K562 (cell line): Measurements from ENCODE around the gene ATP8B4. TPM values are rescaled to one million over a fixed set of nuclear protein-coding genes. Genes with fewer than 3 reads are reported as not detected.

Experiments used
- EHMT2 ChIP-seq: fragments of 450-650 bp; IDR thresholded peaks from 2 replicates; pipeline ENCODE4 v1.6.1; 2018; ENCODE audit warnings: antibody characterized with exemption
- ETV1 ChIP-seq: fragments of 450-650 bp; conservative IDR thresholded peaks from 2 replicates; pipeline ENCODE4 v1.6.1; 2016; ENCODE audit warnings: missing genetic modification characterization, control low read depth, low read depth, missing compliant biosample characterization
- HDAC6 ChIP-seq: IDR thresholded peaks from 2 replicates; pipeline ENCODE4 v1.6.1; 2012; ENCODE audit warnings: low read depth, mild to moderate bottlenecking, control low read depth, inconsistent platforms, low read length, moderate library complexity
- JUN ChIP-seq, 2 experiments: sonication (generic) in 1 of 2; formaldehyde crosslinking in 1 of 2; IDR thresholded peaks; 2 replicates each; pipeline versions ENCODE4 v1.6.1 to v1.8.0; 2012 to 2022; ENCODE audit warnings: borderline replicate concordance in 2 of 2, mild to moderate bottlenecking in 2 of 2, improper control_type of control experiment in 1 of 2, low read depth in 1 of 2, low read length in 1 of 2, missing genetic modification reagents in 1 of 2
- KLF16 ChIP-seq: IDR thresholded peaks from 2 replicates; pipeline ENCODE4 v1.6.1; 2016; ENCODE audit warnings: antibody characterized with exemption
- MAFG ChIP-seq: fragments of 450-650 bp; conservative IDR thresholded peaks from 2 replicates; pipeline ENCODE4 v1.6.1; 2016; ENCODE audit warnings: missing genetic modification characterization, missing compliant biosample characterization
- NEUROD1 ChIP-seq: fragments of 150-350 bp; IDR thresholded peaks from 2 replicates; pipeline ENCODE4 v1.6.1; 2014; ENCODE audit warnings: borderline replicate concordance, low read length, low read depth; ENCODE audit not compliant: partially characterized antibody
- NR2C2 ChIP-seq, 2 experiments: fragments of 200-800 bp in 1 of 2; sonication (Bioruptor generic) in 1 of 2; sonication (generic) in 1 of 2; formaldehyde crosslinking in 1 of 2; IDR thresholded peaks; 2 replicates each; pipeline versions ENCODE4 v1.6.1 to v1.8.0; 2016 to 2022; ENCODE audit warnings: mild to moderate bottlenecking in 1 of 2, missing compliant biosample characterization in 1 of 2, missing genetic modification characterization in 1 of 2, missing genetic modification reagents in 1 of 2
- RFX5 ChIP-seq: IDR thresholded peaks from 2 replicates; pipeline ENCODE4 v1.6.1; 2011; ENCODE audit warnings: low read depth, mild to moderate bottlenecking, improper control_type of control experiment, low read length
- ZC3H11A ChIP-seq: IDR thresholded peaks from 2 replicates; pipeline ENCODE4 v1.6.1; 2012; ENCODE audit warnings: low read depth, low read length, improper control_type of control experiment
- ZEB2 ChIP-seq: fragments of 450-650 bp; IDR thresholded peaks from 2 replicates; pipeline ENCODE4 v1.6.1; 2016
- ZNF324 ChIP-seq: fragments of 250-450 bp; sonication (Bioruptor Pico); IDR thresholded peaks from 2 replicates; pipeline ENCODE4 v1.4.0; 2020; ENCODE audit warnings: mild to moderate bottlenecking
- ZNF766 ChIP-seq: fragments of 200-800 bp; sonication (Bioruptor generic); conservative IDR thresholded peaks from 2 replicates; pipeline ENCODE4 v1.6.1; 2016; ENCODE audit warnings: missing genetic modification characterization, missing compliant biosample characterization
- polyA plus RNA-seq, 8 experiments: library from polyadenylated mRNA; depleted of rRNA in 4 of 8; stranded (reverse) in 5 of 8; unstranded in 3 of 8; fragments of >200 nt; fragmentation: Nextera tagmentation in 2 of 8; fragmentation: Illumina TruSeq in 1 of 8; extraction: Ambion mirVana in 2 of 8; extraction: Trizol in 1 of 8; gene quantifications; 2 replicates each; pipeline versions ENCODE4 v1.2.1 to v1.2.3, GENCODE V29; 2011 to 2014; ENCODE audit warnings: inconsistent platforms in 1 of 8, missing spikeins in 1 of 8
- total RNA-seq, 7 experiments: library from RNA; depleted of rRNA in 6 of 7; stranded (reverse); fragments of >200 nt in 6 of 7; fragmentation: Illumina TruSeq in 2 of 7; extraction: Trizol in 2 of 7; gene quantifications; 2 replicates each; pipeline versions ENCODE4 v1.2.1 to v1.2.3, GENCODE V29; 2011 to 2021; ENCODE audit warnings: low replicate concordance in 1 of 7
- TF ChIP-seq, protein P1 (sequence below): fragments of 250-450 bp; sonication (Bioruptor Pico); IDR thresholded peaks from 2 replicates; pipeline ENCODE4 v1.5.0; 2020; ENCODE audit warnings: mild to moderate bottlenecking, borderline replicate concordance
- TF ChIP-seq, protein P2 (sequence below): fragments of 250-450 bp; sonication (Bioruptor Pico); IDR thresholded peaks from 2 replicates; pipeline ENCODE4 v1.8.0; 2022; ENCODE audit warnings: moderate library complexity, mild to moderate bottlenecking, inconsistent platforms
- TF ChIP-seq, protein P3 (sequence below): IDR thresholded peaks from 2 replicates; pipeline ENCODE4 v1.6.1; 2011; ENCODE audit warnings: borderline replicate concordance, low read depth, mild to moderate bottlenecking, moderate library complexity, low read length; ENCODE audit not compliant: insufficient read depth, poor library complexity, severe bottlenecking
- TF ChIP-seq, protein P4 (sequence below), 2 experiments: fragments of 150-350 bp in 1 of 2; IDR thresholded peaks; 2 replicates each; pipeline ENCODE4 v1.6.1; 2012 to 2016; ENCODE audit warnings: low read depth in 2 of 2, low read length in 2 of 2, mild to moderate bottlenecking in 1 of 2, moderate library complexity in 1 of 2

The ATP8B4 gene
- total and polyA plus RNA-seq, 9 of the 15 experiments (the other 6 are each of a cell fraction or from before 2014, with no cell fraction given), result 0.14 to 2.5 (median 0.44) TPM

DNA sequence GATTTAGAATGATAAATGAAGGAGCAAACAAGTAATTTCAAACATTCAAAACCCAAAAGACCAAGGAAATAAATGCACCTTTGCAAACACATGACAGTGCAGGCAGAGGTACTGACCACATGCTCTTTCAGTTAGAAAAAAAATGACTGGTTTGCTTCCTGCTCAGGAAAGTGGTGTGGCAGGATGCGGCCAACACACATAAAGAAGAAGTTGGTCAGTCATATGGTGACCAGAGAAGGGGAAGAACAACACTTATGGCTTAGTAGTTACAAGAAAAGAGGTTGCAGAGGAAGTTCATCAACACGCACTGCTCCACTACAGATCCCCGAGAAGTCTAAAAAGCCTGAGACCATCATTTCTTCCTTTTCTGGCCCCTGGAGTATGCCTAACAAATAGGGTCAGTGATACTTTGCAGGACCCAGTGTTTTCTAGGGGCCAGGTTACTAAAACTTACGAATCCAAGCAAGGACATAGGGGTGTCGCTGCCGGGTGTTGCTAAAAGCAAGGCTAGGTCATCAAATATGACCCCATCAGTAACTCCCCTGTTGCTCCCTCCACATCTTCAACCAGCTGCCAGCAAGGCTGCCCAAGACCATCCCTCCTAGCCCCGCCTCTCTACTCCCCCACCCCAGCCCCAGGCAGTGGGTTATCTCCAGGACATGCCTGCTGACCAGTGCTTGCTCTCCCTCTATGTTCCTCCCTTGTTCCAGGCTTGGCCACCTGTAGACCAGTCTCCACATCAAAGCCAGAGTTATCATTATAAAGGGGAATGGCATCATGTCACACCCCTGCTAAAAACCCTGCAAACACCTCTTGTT is 11.2 kb downstream of the ATP8B4 start (continued):
- TF ChIP-seq NEUROD1 (no peak), KLF16 (no peak), NR2C2 (CRISPR knock-in tag; IDR thresholded peaks at IDR 0.05) (no peak), NR2C2 (tag; IDR thresholded peaks at IDR 0.05) (no peak), ZNF324 (CRISPR knock-in tag) (no peak), ZNF766 (CRISPR knock-in tag) (0 out of 2 replicates have a peak, but pooled peaks have one; percentile 24), ETV1 (peak; percentile 45; the same call in 1 of the 2 replicates), MAFG (tag) (no peak), RFX5 (no peak), JUN (IDR thresholded peaks at IDR 0.05; ENCODE audit: borderline replicate concordance, low read depth, low read length) (no peak), JUN (CRISPR knock-in tag; IDR thresholded peaks at IDR 0.05; ENCODE audit: borderline replicate concordance) (no peak), HDAC6 (no peak), ZC3H11A (no peak), EHMT2 (no peak), ZEB2 (no peak)
- TF ChIP-seq, protein P1, sequence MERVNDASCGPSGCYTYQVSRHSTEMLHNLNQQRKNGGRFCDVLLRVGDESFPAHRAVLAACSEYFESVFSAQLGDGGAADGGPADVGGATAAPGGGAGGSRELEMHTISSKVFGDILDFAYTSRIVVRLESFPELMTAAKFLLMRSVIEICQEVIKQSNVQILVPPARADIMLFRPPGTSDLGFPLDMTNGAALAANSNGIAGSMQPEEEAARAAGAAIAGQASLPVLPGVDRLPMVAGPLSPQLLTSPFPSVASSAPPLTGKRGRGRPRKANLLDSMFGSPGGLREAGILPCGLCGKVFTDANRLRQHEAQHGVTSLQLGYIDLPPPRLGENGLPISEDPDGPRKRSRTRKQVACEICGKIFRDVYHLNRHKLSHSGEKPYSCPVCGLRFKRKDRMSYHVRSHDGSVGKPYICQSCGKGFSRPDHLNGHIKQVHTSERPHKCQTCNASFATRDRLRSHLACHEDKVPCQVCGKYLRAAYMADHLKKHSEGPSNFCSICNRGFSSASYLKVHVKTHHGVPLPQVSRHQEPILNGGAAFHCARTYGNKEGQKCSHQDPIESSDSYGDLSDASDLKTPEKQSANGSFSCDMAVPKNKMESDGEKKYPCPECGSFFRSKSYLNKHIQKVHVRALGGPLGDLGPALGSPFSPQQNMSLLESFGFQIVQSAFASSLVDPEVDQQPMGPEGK (CRISPR knock-in tag), result no peak
- TF ChIP-seq, protein P2, sequence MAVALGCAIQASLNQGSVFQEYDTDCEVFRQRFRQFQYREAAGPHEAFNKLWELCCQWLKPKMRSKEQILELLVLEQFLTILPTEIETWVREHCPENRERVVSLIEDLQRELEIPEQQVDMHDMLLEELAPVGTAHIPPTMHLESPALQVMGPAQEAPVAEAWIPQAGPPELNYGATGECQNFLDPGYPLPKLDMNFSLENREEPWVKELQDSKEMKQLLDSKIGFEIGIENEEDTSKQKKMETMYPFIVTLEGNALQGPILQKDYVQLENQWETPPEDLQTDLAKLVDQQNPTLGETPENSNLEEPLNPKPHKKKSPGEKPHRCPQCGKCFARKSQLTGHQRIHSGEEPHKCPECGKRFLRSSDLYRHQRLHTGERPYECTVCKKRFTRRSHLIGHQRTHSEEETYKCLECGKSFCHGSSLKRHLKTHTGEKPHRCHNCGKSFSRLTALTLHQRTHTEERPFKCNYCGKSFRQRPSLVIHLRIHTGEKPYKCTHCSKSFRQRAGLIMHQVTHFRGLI, result peak; percentile 87; the same call in 1 of the 2 replicates
- TF ChIP-seq, protein P3, sequence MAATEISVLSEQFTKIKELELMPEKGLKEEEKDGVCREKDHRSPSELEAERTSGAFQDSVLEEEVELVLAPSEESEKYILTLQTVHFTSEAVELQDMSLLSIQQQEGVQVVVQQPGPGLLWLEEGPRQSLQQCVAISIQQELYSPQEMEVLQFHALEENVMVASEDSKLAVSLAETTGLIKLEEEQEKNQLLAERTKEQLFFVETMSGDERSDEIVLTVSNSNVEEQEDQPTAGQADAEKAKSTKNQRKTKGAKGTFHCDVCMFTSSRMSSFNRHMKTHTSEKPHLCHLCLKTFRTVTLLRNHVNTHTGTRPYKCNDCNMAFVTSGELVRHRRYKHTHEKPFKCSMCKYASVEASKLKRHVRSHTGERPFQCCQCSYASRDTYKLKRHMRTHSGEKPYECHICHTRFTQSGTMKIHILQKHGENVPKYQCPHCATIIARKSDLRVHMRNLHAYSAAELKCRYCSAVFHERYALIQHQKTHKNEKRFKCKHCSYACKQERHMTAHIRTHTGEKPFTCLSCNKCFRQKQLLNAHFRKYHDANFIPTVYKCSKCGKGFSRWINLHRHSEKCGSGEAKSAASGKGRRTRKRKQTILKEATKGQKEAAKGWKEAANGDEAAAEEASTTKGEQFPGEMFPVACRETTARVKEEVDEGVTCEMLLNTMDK, result no peak
- TF ChIP-seq, protein P4, sequence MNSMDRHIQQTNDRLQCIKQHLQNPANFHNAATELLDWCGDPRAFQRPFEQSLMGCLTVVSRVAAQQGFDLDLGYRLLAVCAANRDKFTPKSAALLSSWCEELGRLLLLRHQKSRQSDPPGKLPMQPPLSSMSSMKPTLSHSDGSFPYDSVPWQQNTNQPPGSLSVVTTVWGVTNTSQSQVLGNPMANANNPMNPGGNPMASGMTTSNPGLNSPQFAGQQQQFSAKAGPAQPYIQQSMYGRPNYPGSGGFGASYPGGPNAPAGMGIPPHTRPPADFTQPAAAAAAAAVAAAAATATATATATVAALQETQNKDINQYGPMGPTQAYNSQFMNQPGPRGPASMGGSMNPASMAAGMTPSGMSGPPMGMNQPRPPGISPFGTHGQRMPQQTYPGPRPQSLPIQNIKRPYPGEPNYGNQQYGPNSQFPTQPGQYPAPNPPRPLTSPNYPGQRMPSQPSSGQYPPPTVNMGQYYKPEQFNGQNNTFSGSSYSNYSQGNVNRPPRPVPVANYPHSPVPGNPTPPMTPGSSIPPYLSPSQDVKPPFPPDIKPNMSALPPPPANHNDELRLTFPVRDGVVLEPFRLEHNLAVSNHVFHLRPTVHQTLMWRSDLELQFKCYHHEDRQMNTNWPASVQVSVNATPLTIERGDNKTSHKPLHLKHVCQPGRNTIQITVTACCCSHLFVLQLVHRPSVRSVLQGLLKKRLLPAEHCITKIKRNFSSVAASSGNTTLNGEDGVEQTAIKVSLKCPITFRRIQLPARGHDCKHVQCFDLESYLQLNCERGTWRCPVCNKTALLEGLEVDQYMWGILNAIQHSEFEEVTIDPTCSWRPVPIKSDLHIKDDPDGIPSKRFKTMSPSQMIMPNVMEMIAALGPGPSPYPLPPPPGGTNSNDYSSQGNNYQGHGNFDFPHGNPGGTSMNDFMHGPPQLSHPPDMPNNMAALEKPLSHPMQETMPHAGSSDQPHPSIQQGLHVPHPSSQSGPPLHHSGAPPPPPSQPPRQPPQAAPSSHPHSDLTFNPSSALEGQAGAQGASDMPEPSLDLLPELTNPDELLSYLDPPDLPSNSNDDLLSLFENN (IDR thresholded peaks at IDR 0.05; ENCODE audit: low read depth in 2 of 2, low read length in 2 of 2), result no peak
